SH-SY5Y (cell line): ENCODE data around the gene PTPN14.

Experiments
- GATA2 ChIP-seq: IDR thresholded peaks from 2 replicates; pipeline ENCODE4 v1.6.1; 2011; ENCODE audit warnings: mild to moderate bottlenecking, low read depth, low read length
- GATA3 ChIP-seq: IDR thresholded peaks from 2 replicates; pipeline ENCODE4 v1.6.1; 2011; ENCODE audit warnings: low read depth, mild to moderate bottlenecking, low read length, moderate library complexity

DNA sequence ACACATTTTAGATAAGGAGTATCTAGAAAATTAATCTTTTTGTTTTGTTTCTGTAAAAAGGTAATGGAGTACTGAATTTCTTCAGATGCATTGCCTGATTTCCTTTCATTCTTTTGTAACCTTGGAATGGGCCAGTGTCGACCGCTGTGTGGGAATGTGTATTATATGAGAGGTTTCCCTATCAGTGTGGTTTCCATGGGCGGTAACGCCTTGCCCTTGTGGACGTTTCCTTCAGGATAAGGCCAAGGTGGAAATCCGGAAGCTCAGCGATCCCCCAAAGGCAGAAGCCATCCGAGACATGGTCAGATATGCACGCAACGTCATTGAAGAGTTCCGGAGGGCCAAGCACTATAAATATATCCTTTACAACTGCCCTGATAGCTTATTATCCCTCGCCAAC, 220.7 kb downstream of the PTPN14 start:
- no peak for TF ChIP-seq GATA2
- no peak for TF ChIP-seq GATA3
